A549 (cell line): ENCODE data around the gene TGIF1.

Experiments used
- BCL3 ChIP-seq: fragments of >200 bp; sonication (Bioruptor Twin); formaldehyde crosslinking; IDR thresholded peaks from 3 replicates; pipeline ENCODE4 v1.6.1; 2016
- CTCF ChIP-seq: fragments of >200 bp; sonication (Bioruptor Twin); formaldehyde crosslinking; IDR thresholded peaks from 3 replicates; pipeline ENCODE4 v1.5.1; 2016
- KDM1A ChIP-seq: fragments of 200-600 bp; sonication (generic); IDR thresholded peaks from 2 replicates; pipeline ENCODE4 v1.6.1; 2016; ENCODE audit warnings: low read depth, mild to moderate bottlenecking
- MYC ChIP-seq: IDR thresholded peaks from 2 replicates; pipeline ENCODE4 v1.6.1; 2012; ENCODE audit warnings: mild to moderate bottlenecking, inconsistent platforms, low read length, improper control_type of control experiment, borderline replicate concordance
- POLR2A ChIP-seq: IDR thresholded peaks from 2 replicates; pipeline ENCODE4 v1.6.1; 2012; ENCODE audit warnings: mild to moderate bottlenecking, low read length
- RAD21 ChIP-seq, 2 experiments: fragments of >200 bp in 1 of 2; sonication (Bioruptor Twin) in 1 of 2; formaldehyde crosslinking in 1 of 2; IDR thresholded peaks in 1 of 2; conservative IDR thresholded peaks in 1 of 2; 2 replicates in 1 of 2; 3 replicates in 1 of 2; pipeline ENCODE4 v1.6.1; 2012 to 2018; ENCODE audit warnings: inconsistent platforms in 1 of 2
- REST ChIP-seq: fragments of 200-600 bp; sonication (generic); IDR thresholded peaks from 2 replicates; pipeline ENCODE4 v1.6.1; 2016; ENCODE audit warnings: antibody characterized with exemption, mild to moderate bottlenecking, moderate library complexity
- SMC3 ChIP-seq: fragments of >200 bp; sonication (Bioruptor Twin); formaldehyde crosslinking; IDR thresholded peaks from 3 replicates; pipeline ENCODE4 v1.6.1; 2018; ENCODE audit warnings: inconsistent platforms
- ZFP36 ChIP-seq: fragments of 450-650 bp; IDR thresholded peaks from 2 replicates; pipeline ENCODE4 v1.6.1; 2014; ENCODE audit warnings: borderline replicate concordance; ENCODE audit not compliant: partially characterized antibody

- TF ChIP-seq MYC (no peak), CTCF (no peak), KDM1A (no peak), REST (no peak), SMC3 (no peak), BCL3 (no peak), ZFP36 (no peak), RAD21 (conservative IDR thresholded peaks at IDR 0.05 in 1 of 2, IDR thresholded peaks at IDR 0.05 in 1 of 2) (no peak), POLR2A (no peak)
These were observed 5.0 kb upstream of the TGIF1 start for GRCh38 chr18:3444954-3445353.
